Fibroblast of pulmonary artery (primary cell): ENCODE results near the gene TFAP2A.

Source experiments
- DNase-seq: peaks from one replicate; pipeline ENCODE4 v3.0.0-alpha.2; 2010; ENCODE audit warnings: low read depth
- H3K4me3 ChIP-seq: replicated peaks from 2 replicates; pipeline ENCODE4 v1.5.1; 2011; ENCODE audit warnings: low read depth, mild to moderate bottlenecking, control low read depth, low read length, moderate library complexity
- CTCF ChIP-seq: IDR thresholded peaks from 2 replicates; pipeline ENCODE4 v1.5.1; 2011; ENCODE audit warnings: mild to moderate bottlenecking, control low read depth, low read length, inconsistent platforms; ENCODE audit errors: missing control alignments

The TFAP2A gene

GRCh38 chr6:10416863-10417641, 2.2 kb upstream of the TFAP2A start:
- H3K4me3 ChIP-seq, result no peak overlapping the region

GRCh38 chr6:10416516-10416862, 1.6 kb upstream of the TFAP2A start:
- H3K4me3 ChIP-seq, result no peak overlapping the region
- no peak for DNase-seq
- TF ChIP-seq CTCF, result no peak

More at GRCh38 chr6:10416863-10417641, 2.2 kb upstream of the TFAP2A start:
- DNase-seq, result no peak
- TF ChIP-seq CTCF, result no peak

- TF ChIP-seq CTCF, result no peak
- no peak for DNase-seq
- H3K4me3 ChIP-seq, result no peak overlapping the region
Observed at GRCh38 chr6:10415617-10416480, 975 bp upstream of the TFAP2A start.

- peak; percentile 7 for TF ChIP-seq CTCF
- peak; percentile 32 for DNase-seq
- peak overlapping the region; percentile 72 for H3K4me3 ChIP-seq
Observed at GRCh38 chr6:10413850-10414738, 780 bp downstream of the TFAP2A start.

- peak overlapping the region; percentile 72 for H3K4me3 ChIP-seq
- no peak for TF ChIP-seq CTCF
Observed at GRCh38 chr6:10413262-10413849, 1.5 kb downstream of the TFAP2A start.

More at GRCh38 chr6:10413262-10413849, 1.5 kb downstream of the TFAP2A start:
- DNase-seq, result no peak
